DOHH2 (cell line): Measurements from ENCODE around the gene KSR1.

Source experiments
- H3F3A ChIP-seq: fragments of 200-600 bp; sonication (generic), shearing (Covaris generic); 2 replicates; pipeline ENCODE4 v1.6.0; 2016; ENCODE audit warnings: antibody characterized with exemption, mild to moderate bottlenecking; ENCODE audit not compliant: control insufficient read depth, insufficient read depth
- H3K27ac ChIP-seq: fragments of 200-600 bp; sonication (generic); 2 replicates; pipeline ENCODE4 v1.5.1; 2014; ENCODE audit warnings: low read depth, mild to moderate bottlenecking, low read length, moderate library complexity
- H3K27me3 ChIP-seq: fragments of 200-600 bp; sonication (generic); 2 replicates; pipeline ENCODE4 v1.6.1; 2014; ENCODE audit warnings: mild to moderate bottlenecking, low read length, mixed read lengths; ENCODE audit not compliant: control insufficient read depth
- H3K36me3 ChIP-seq: fragments of 200-600 bp; sonication (generic); 2 replicates; pipeline ENCODE4 v1.6.1; 2014; ENCODE audit warnings: mild to moderate bottlenecking, low read length, moderate library complexity, mixed read lengths; ENCODE audit not compliant: control insufficient read depth
- H3K4me1 ChIP-seq: fragments of 200-600 bp; sonication (generic); 2 replicates; pipeline ENCODE4 v1.6.1; 2014; ENCODE audit warnings: mild to moderate bottlenecking, low read length, mixed read lengths; ENCODE audit not compliant: control insufficient read depth
- H3K4me2 ChIP-seq: fragments of 200-600 bp; sonication (generic); 2 replicates; pipeline ENCODE4 v1.6.0; 2014; ENCODE audit warnings: mild to moderate bottlenecking, low read length, moderate library complexity
- H3K4me3 ChIP-seq: fragments of 200-600 bp; sonication (generic); 2 replicates; pipeline ENCODE4 v1.5.1; 2014; ENCODE audit warnings: mild to moderate bottlenecking, low read length, mixed read lengths
- H3K79me2 ChIP-seq: fragments of 200-600 bp; sonication (generic); 2 replicates; pipeline ENCODE4 v1.6.1; 2014; ENCODE audit warnings: mild to moderate bottlenecking, low read length, mixed read lengths; ENCODE audit not compliant: control insufficient read depth
- H3K9me2 ChIP-seq: fragments of 200-600 bp; sonication (generic); replicated peaks from 2 replicates; pipeline ENCODE4 v1.6.1; 2014; ENCODE audit warnings: mild to moderate bottlenecking, low read length, mixed read lengths; ENCODE audit not compliant: control insufficient read depth
- H3K9me3 ChIP-seq: fragments of 200-600 bp; sonication (generic); 2 replicates; pipeline ENCODE4 v1.6.1; 2014; ENCODE audit warnings: antibody characterized with exemption, low read length, mixed read lengths; ENCODE audit not compliant: control insufficient read depth, insufficient read depth
- H4K20me1 ChIP-seq: fragments of 200-600 bp; sonication (generic); 2 replicates; pipeline ENCODE4 v1.6.0; 2014; ENCODE audit warnings: low read depth, mild to moderate bottlenecking, antibody characterized with exemption, low read length, moderate library complexity; ENCODE audit not compliant: control insufficient read depth, insufficient read depth
- EZH2phosphoT487 ChIP-seq: fragments of 200-600 bp; sonication (generic); IDR thresholded peaks from 2 replicates; pipeline ENCODE4 v1.6.1; 2017; ENCODE audit warnings: borderline replicate concordance, mild to moderate bottlenecking, antibody characterized with exemption, low read length, moderate library complexity, mixed read lengths
- TF ChIP-seq, protein P1 (sequence below): fragments of 200-600 bp; sonication (generic); IDR thresholded peaks from one replicate; pipeline ENCODE4 v1.5.1; 2014; ENCODE audit warnings: antibody characterized with exemption, mild to moderate bottlenecking, low read depth, low read length; ENCODE audit not compliant: poor library complexity, severe bottlenecking

KSR1 gene

DNA sequence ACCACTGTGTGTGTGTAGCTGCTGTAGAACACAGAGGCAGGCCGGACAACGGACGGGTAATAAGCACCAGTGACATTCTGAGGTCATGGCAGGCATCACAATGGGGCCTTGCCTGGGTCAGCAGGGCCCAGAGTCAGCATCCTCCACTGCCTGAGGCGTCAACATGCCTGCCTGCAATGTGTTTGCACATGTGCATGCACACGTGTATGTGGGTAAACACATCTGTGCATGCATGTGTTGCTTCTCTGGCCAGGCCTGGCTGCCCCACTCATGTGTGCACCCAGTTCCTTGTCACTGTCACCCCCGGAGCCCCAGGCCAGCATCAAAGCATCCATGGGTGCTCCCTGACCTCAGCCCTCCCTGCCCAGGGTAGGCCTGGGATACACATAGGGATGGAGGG, 218.1 kb downstream of the KSR1 start:
- 0 out of 2 replicates have a peak, but pooled peaks cover 3% of the 10 kb centered on the region for H3K27me3 ChIP-seq
- no peaks in the 10 kb centered on the region for H3K9me2 ChIP-seq
- no peaks in the 10 kb centered on the region for H3K36me3 ChIP-seq
- no peaks in the 10 kb centered on the region for H3K4me1 ChIP-seq
- TF ChIP-seq EZH2phosphoT487, result no peak
- TF ChIP-seq, protein P1, sequence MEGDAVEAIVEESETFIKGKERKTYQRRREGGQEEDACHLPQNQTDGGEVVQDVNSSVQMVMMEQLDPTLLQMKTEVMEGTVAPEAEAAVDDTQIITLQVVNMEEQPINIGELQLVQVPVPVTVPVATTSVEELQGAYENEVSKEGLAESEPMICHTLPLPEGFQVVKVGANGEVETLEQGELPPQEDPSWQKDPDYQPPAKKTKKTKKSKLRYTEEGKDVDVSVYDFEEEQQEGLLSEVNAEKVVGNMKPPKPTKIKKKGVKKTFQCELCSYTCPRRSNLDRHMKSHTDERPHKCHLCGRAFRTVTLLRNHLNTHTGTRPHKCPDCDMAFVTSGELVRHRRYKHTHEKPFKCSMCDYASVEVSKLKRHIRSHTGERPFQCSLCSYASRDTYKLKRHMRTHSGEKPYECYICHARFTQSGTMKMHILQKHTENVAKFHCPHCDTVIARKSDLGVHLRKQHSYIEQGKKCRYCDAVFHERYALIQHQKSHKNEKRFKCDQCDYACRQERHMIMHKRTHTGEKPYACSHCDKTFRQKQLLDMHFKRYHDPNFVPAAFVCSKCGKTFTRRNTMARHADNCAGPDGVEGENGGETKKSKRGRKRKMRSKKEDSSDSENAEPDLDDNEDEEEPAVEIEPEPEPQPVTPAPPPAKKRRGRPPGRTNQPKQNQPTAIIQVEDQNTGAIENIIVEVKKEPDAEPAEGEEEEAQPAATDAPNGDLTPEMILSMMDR, result no peak
- H3K9me3 ChIP-seq, result no peaks in the 10 kb centered on the region
- H3K4me3 ChIP-seq, result no peak overlapping the region
- no peaks in the 10 kb centered on the region for H3F3A ChIP-seq
- no peak overlapping the region for H3K27ac ChIP-seq
- no peak overlapping the region for H3K4me2 ChIP-seq
- H3K79me2 ChIP-seq, result no peaks in the 10 kb centered on the region
- H4K20me1 ChIP-seq, result no peaks in the 10 kb centered on the region
